Keratinocyte (primary cell): ENCODE results near the gene S100P.

Experiments used
- CTCF ChIP-seq, 3 experiments: IDR thresholded peaks in 1 of 3; conservative IDR thresholded peaks in 1 of 3; optimal IDR thresholded peaks in 1 of 3; 2 replicates in 2 of 3; 3 replicates in 1 of 3; pipeline versions ENCODE3 to v1.5.1; 2011; ENCODE audit warnings: low read length in 3 of 3, mild to moderate bottlenecking in 3 of 3, moderate library complexity in 2 of 3, control low read depth in 1 of 3, inconsistent platforms in 1 of 3; ENCODE audit not compliant: insufficient read depth in 2 of 3; ENCODE audit errors: extremely low read depth in 1 of 3
- EZH2 ChIP-seq: IDR thresholded peaks from one replicate; pipeline ENCODE4 v1.6.1; 2012; ENCODE audit warnings: inconsistent platforms, mild to moderate bottlenecking, low read length, moderate library complexity

- no peak for TF ChIP-seq CTCF (optimal IDR thresholded peaks at IDR 0.05 in 1 of 3, IDR thresholded peaks at IDR 0.05 in 1 of 3, conservative IDR thresholded peaks at IDR 0.05 in 1 of 3; ENCODE audit: extremely low read depth in 1 of 3, insufficient read depth in 2 of 3, low read length in 3 of 3)
- no peak for TF ChIP-seq EZH2
Measured at GRCh38 chr4:6734165-6734786, 40.6 kb downstream of the S100P start.
